Osteoblast (primary cell): ENCODE results near the gene ZPLD1. TPM values are rescaled to one million over a fixed set of nuclear protein-coding genes. Genes with fewer than 3 reads are reported as not detected.

Experiments
- DNase-seq: peaks from one replicate; pipeline ENCODE4 v3.0.0; 2011; ENCODE audit warnings: low spot score, mixed read lengths; ENCODE audit not compliant: insufficient read length; ENCODE audit errors: missing footprints
- H2AFZ ChIP-seq: 2 replicates; pipeline ENCODE4 v1.6.0; 2011; ENCODE audit warnings: mild to moderate bottlenecking, low read length
- H3K27ac ChIP-seq: 2 replicates; pipeline ENCODE4 v1.5.1; 2011; ENCODE audit warnings: mild to moderate bottlenecking, low read depth, low read length, moderate library complexity
- H3K27me3 ChIP-seq: 2 replicates; pipeline ENCODE4 v1.6.0; 2012; ENCODE audit warnings: mild to moderate bottlenecking, control low read depth, inconsistent platforms, low read length, moderate library complexity; ENCODE audit not compliant: insufficient read depth
- H3K36me3 ChIP-seq: 2 replicates; pipeline ENCODE4 v1.5.1; 2011; ENCODE audit warnings: mild to moderate bottlenecking, low read length, control low read depth, moderate library complexity; ENCODE audit not compliant: insufficient read depth
- H3K4me1 ChIP-seq: 2 replicates; pipeline ENCODE4 v1.5.1; 2011; ENCODE audit warnings: mild to moderate bottlenecking, low read length, control low read depth, moderate library complexity; ENCODE audit not compliant: insufficient read depth
- H3K4me2 ChIP-seq: 2 replicates; pipeline ENCODE4 v1.6.0; 2011; ENCODE audit warnings: mild to moderate bottlenecking, low read length; ENCODE audit not compliant: insufficient read depth
- H3K4me3 ChIP-seq: fragments of 200-600 bp; sonication (generic); 3 replicates; pipeline ENCODE4 v1.5.1; 2012; ENCODE audit warnings: mild to moderate bottlenecking, low read length, inconsistent platforms; ENCODE audit not compliant: insufficient read depth
- H3K79me2 ChIP-seq: 2 replicates; pipeline ENCODE4 v1.6.0; 2012; ENCODE audit warnings: mild to moderate bottlenecking, low read length, control low read depth, inconsistent platforms; ENCODE audit not compliant: insufficient read depth
- H3K9me3 ChIP-seq: 2 replicates; pipeline ENCODE4 v1.5.1; 2011; ENCODE audit warnings: low read depth, low read length, control low read depth
- H4K20me1 ChIP-seq: 2 replicates; pipeline ENCODE4 v1.6.0; 2012; ENCODE audit warnings: mild to moderate bottlenecking, low read length, control low read depth; ENCODE audit not compliant: insufficient read depth
- CTCF ChIP-seq: IDR thresholded peaks from 2 replicates; pipeline ENCODE4 v1.5.1; 2011; ENCODE audit warnings: mild to moderate bottlenecking, low read depth, low read length, moderate library complexity; ENCODE audit errors: extremely low read depth
- total RNA-seq: library from RNA; depleted of rRNA; stranded (reverse); fragments of >200 nt; gene quantifications from 2 replicates; pipeline ENCODE4 v1.2.3, GENCODE V29; 2012

The ZPLD1 gene
- total RNA-seq, 1 donor, result not detected

- Histone ChIP-seq H3K27ac (no peak overlapping the region), H3K4me2 (no peak overlapping the region), H3K36me3 (no peaks in the 10 kb centered on the region), H4K20me1 (no peaks in the 10 kb centered on the region), H3K79me2 (no peaks in the 10 kb centered on the region), H3K9me3 (no peaks in the 10 kb centered on the region), H3K4me1 (no peaks in the 10 kb centered on the region), H2AFZ (no peak overlapping the region), H3K27me3 (no peaks in the 10 kb centered on the region), H3K4me3 (no peak overlapping the region)
- DNase-seq, result no peak
- no peak for TF ChIP-seq CTCF
Observed at GRCh38 chr3:102526865-102527264, 92.0 kb downstream of the ZPLD1 start.

- Histone ChIP-seq H3K4me2 (no peak overlapping the region), H3K79me2 (no peaks in the 10 kb centered on the region), H3K36me3 (no peaks in the 10 kb centered on the region), H2AFZ (no peak overlapping the region), H3K9me3 (no peaks in the 10 kb centered on the region), H3K4me1 (no peaks in the 10 kb centered on the region), H3K27ac (no peak overlapping the region), H3K27me3 (no peaks in the 10 kb centered on the region), H4K20me1 (no peaks in the 10 kb centered on the region), H3K4me3 (no peak overlapping the region)
- no peak for TF ChIP-seq CTCF
- no peak for DNase-seq
Observed at GRCh38 chr3:102528727-102529126, 93.9 kb downstream of the ZPLD1 start.
